ENCODE measurements around the gene OSTN. TPM values are rescaled to one million over a fixed set of nuclear protein-coding genes. Genes with fewer than 3 reads are reported as not detected.

Gene OSTN
- total and polyA plus RNA-seq, 2 of the 13 experiments (the other 11 are each of a cell fraction or from before 2014, with no cell fraction given) = not detected

DNA sequence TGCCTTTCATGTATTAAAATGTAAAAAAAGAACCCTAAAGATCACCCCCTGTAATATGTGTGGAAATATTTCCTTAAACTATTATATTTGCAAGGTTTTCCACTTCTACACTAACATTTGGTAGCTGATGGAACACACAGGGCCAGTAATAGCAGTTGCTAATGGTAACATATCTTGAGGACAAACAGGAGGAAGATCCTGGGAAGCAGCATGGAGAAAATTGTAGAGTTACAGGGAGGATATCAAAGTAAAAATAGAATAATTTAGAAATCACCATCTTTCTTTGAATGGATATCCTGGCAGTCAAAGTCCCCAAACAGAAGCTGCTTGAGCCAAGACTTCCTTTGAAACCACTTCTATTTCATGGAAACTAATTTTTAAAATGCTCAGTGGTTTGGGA is 29.5 kb upstream of the OSTN start:
- DNase-seq (ENCODE audit: low spot score) (no peak), FAIRE-seq (no peak), ATAC-seq (no peak)
- H3K4me2 ChIP-seq (ENCODE audit: low read depth, low read length) = no peak overlapping the region
- H3K9me3 ChIP-seq (ENCODE audit: low read length) = no peaks in the 10 kb centered on the region; the same call in 1 of the 2 replicates
- no peak overlapping the region for H3K4me3 ChIP-seq (replicated peaks in 1 of 3; ENCODE audit: insufficient read depth in 1 of 3, low read depth in 2 of 3, low read length in 3 of 3)
- H2AFZ ChIP-seq (ENCODE audit: low read length) = no peak overlapping the region
- H3K27me3 ChIP-seq (ENCODE audit: control insufficient read depth in 1 of 2, insufficient read depth in 2 of 2, low read length in 2 of 2) = no peaks in the 10 kb centered on the region; a peak in 1 of 5 replicates
- no peaks in the 10 kb centered on the region for H3K36me3 ChIP-seq (replicated peaks in 1 of 2; ENCODE audit: control insufficient read depth in 1 of 2, insufficient read depth in 2 of 2, low read length in 2 of 2)
- no peak overlapping the region for H3K27ac ChIP-seq (ENCODE audit: extremely low read length, insufficient read depth, low read length)
- CTCF ChIA-PET (ENCODE audit: low intra/inter-chr PET ratio, low total read pairs) = no interaction called here
- intact Hi-C loops (cut with micrococcal nuclease; ENCODE audit: unreplicated experiment) (no loop called here), in situ Hi-C loops (cut with HindIII; ENCODE audit: extremely low pct_ligation_motif_present, low pct_unique_long_range_greater_than_20kb) (no loop called here)
- TF ChIP-seq SATB2 (CRISPR knock-in tag; IDR thresholded peaks at IDR 0.05) = no peak
- no peak for TF ChIP-seq ZEB1 (IDR thresholded peaks at IDR 0.05; ENCODE audit: insufficient replicate concordance, low read depth)
- TF ChIP-seq ZFP37 (CRISPR knock-in tag; IDR thresholded peaks at IDR 0.05; ENCODE audit: borderline replicate concordance) = no peak
- no peak for TF ChIP-seq SCMH1 (CRISPR knock-in tag; IDR thresholded peaks at IDR 0.05; ENCODE audit: borderline replicate concordance)
- no peak for TF ChIP-seq ZC3H13 (CRISPR knock-in tag; IDR thresholded peaks at IDR 0.05)
- TF ChIP-seq NFYB (CRISPR knock-in tag; IDR thresholded peaks at IDR 0.05) = no peak
- no peak for TF ChIP-seq DNMT1 (CRISPR knock-in tag; IDR thresholded peaks at IDR 0.05)
- no peak for TF ChIP-seq ONECUT2 (CRISPR knock-in tag; IDR thresholded peaks at IDR 0.05)
- TF ChIP-seq RBM22 (optimal IDR thresholded peaks at IDR 0.05; ENCODE audit: low read length) = no peak
- no peak for TF ChIP-seq ZNF180 (CRISPR knock-in tag; IDR thresholded peaks at IDR 0.05; ENCODE audit: borderline replicate concordance, low read depth)
- TF ChIP-seq RXRA (CRISPR knock-in tag; IDR thresholded peaks at IDR 0.05) = no peak
- no peak for TF ChIP-seq CREM (IDR thresholded peaks at IDR 0.05)
- TF ChIP-seq CREM (CRISPR knock-in tag; IDR thresholded peaks at IDR 0.05) = no peak
- TF ChIP-seq ZNF251 (CRISPR knock-in tag; IDR thresholded peaks at IDR 0.05) = no peak
- TF ChIP-seq, protein P1, sequence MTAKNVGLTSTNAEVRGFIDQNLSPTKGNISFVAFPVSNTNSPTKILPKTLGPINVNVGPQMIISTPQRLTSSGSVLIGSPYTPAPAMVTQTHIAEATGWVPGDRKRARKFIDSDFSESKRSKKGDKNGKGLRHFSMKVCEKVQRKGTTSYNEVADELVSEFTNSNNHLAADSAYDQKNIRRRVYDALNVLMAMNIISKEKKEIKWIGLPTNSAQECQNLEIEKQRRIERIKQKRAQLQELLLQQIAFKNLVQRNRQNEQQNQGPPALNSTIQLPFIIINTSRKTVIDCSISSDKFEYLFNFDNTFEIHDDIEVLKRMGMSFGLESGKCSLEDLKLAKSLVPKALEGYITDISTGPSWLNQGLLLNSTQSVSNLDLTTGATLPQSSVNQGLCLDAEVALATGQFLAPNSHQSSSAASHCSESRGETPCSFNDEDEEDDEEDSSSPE (CRISPR knock-in tag; IDR thresholded peaks at IDR 0.05) = no peak
- TF ChIP-seq, protein P2, sequence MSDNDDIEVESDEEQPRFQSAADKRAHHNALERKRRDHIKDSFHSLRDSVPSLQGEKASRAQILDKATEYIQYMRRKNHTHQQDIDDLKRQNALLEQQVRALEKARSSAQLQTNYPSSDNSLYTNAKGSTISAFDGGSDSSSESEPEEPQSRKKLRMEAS (IDR thresholded peaks at IDR 0.05) = no peak
- TF ChIP-seq ZNF430 (CRISPR knock-in tag; IDR thresholded peaks at IDR 0.05) = no peak
- TF ChIP-seq, protein P3, sequence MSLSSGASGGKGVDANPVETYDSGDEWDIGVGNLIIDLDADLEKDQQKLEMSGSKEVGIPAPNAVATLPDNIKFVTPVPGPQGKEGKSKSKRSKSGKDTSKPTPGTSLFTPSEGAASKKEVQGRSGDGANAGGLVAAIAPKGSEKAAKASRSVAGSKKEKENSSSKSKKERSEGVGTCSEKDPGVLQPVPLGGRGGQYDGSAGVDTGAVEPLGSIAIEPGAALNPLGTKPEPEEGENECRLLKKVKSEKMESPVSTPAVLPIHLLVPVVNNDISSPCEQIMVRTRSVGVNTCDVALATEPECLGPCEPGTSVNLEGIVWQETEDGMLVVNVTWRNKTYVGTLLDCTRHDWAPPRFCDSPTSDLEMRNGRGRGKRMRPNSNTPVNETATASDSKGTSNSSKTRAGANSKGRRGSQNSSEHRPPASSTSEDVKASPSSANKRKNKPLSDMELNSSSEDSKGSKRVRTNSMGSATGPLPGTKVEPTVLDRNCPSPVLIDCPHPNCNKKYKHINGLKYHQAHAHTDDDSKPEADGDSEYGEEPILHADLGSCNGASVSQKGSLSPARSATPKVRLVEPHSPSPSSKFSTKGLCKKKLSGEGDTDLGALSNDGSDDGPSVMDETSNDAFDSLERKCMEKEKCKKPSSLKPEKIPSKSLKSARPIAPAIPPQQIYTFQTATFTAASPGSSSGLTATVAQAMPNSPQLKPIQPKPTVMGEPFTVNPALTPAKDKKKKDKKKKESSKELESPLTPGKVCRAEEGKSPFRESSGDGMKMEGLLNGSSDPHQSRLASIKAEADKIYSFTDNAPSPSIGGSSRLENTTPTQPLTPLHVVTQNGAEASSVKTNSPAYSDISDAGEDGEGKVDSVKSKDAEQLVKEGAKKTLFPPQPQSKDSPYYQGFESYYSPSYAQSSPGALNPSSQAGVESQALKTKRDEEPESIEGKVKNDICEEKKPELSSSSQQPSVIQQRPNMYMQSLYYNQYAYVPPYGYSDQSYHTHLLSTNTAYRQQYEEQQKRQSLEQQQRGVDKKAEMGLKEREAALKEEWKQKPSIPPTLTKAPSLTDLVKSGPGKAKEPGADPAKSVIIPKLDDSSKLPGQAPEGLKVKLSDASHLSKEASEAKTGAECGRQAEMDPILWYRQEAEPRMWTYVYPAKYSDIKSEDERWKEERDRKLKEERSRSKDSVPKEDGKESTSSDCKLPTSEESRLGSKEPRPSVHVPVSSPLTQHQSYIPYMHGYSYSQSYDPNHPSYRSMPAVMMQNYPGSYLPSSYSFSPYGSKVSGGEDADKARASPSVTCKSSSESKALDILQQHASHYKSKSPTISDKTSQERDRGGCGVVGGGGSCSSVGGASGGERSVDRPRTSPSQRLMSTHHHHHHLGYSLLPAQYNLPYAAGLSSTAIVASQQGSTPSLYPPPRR (CRISPR knock-in tag; IDR thresholded peaks at IDR 0.05; ENCODE audit: borderline replicate concordance) = no peak
- no peak for TF ChIP-seq ELF1 (CRISPR knock-in tag; IDR thresholded peaks at IDR 0.05)
- TF ChIP-seq YEATS2 (CRISPR knock-in tag; IDR thresholded peaks at IDR 0.05; ENCODE audit: borderline replicate concordance) = no peak
- BruUV-seq (replicated peaks) = no TSS peak
- no peaks in the 10 kb centered on the region for H3K4me1 ChIP-seq (ENCODE audit: insufficient read depth, low read length)
- H3K79me2 ChIP-seq (ENCODE audit: insufficient read depth, low read length) = no peaks in the 10 kb centered on the region
- H4K20me1 ChIP-seq (ENCODE audit: insufficient read depth, low read length) = no peaks in the 10 kb centered on the region
- H3K9ac ChIP-seq (ENCODE audit: insufficient read depth, low read depth, low read length) = no peak overlapping the region
- POLR2A ChIA-PET = no interaction called here

Measured in HepG2 (cell line).